ENCODE measurements around the gene PDF.

The PDF gene

GRCh38 chr16:69328854-69329316 lies 1.5 kb downstream of the PDF start:
- no peak for TF ChIP-seq CTCF (conservative IDR thresholded peaks at IDR 0.05; ENCODE audit: control insufficient read depth, insufficient read depth, low read depth, low read length)
- peak overlapping the region; percentile 67 for H3K4me3 ChIP-seq (ENCODE audit: control insufficient read depth, low read depth, low read length)
- DNase-seq (ENCODE audit: low read depth): peak; percentile 52

GRCh38 chr16:69327585-69328310 lies 2.6 kb downstream of the PDF start:
- no peak for DNase-seq (ENCODE audit: low read depth)
- TF ChIP-seq CTCF (conservative IDR thresholded peaks at IDR 0.05; ENCODE audit: control insufficient read depth, insufficient read depth, low read depth, low read length): no peak
- H3K4me3 ChIP-seq (ENCODE audit: control insufficient read depth, low read depth, low read length): no peak overlapping the region

GRCh38 chr16:69326172-69326873 lies 4.1 kb downstream of the PDF start:
- peak; percentile 20 for DNase-seq (ENCODE audit: low read depth)
- H3K4me3 ChIP-seq (ENCODE audit: control insufficient read depth, low read depth, low read length): no peak overlapping the region
- TF ChIP-seq CTCF (conservative IDR thresholded peaks at IDR 0.05; ENCODE audit: control insufficient read depth, insufficient read depth, low read depth, low read length): no peak

- no peak for TF ChIP-seq CTCF (conservative IDR thresholded peaks at IDR 0.05; ENCODE audit: control insufficient read depth, insufficient read depth, low read depth, low read length)
- H3K4me3 ChIP-seq (ENCODE audit: control insufficient read depth, low read depth, low read length): no peak overlapping the region
- DNase-seq (ENCODE audit: low read depth): no peak
These were observed 4.6 kb downstream of the PDF start for GRCh38 chr16:69325784-69326171.

GRCh38 chr16:69324585-69325253 lies 5.7 kb downstream of the PDF start:
- H3K4me3 ChIP-seq (ENCODE audit: control insufficient read depth, low read depth, low read length): no peak overlapping the region
- no peak for DNase-seq (ENCODE audit: low read depth)
- TF ChIP-seq CTCF (conservative IDR thresholded peaks at IDR 0.05; ENCODE audit: control insufficient read depth, insufficient read depth, low read depth, low read length): no peak

- TF ChIP-seq CTCF (conservative IDR thresholded peaks at IDR 0.05; ENCODE audit: control insufficient read depth, insufficient read depth, low read depth, low read length): no peak
- no peak for DNase-seq (ENCODE audit: low read depth)
- H3K4me3 ChIP-seq (ENCODE audit: control insufficient read depth, low read depth, low read length): no peak overlapping the region
These were observed 6.3 kb downstream of the PDF start for GRCh38 chr16:69324013-69324531.

Data from fibroblast of mammary gland (primary cell).